Measurements from ENCODE around the gene CTSZ. TPM values are rescaled to one million over a fixed set of nuclear protein-coding genes. Genes with fewer than 3 reads are reported as not detected.

Gene CTSZ
- total RNA-seq, 1 experiment from 2014 or later, result 37.6 TPM

DNA sequence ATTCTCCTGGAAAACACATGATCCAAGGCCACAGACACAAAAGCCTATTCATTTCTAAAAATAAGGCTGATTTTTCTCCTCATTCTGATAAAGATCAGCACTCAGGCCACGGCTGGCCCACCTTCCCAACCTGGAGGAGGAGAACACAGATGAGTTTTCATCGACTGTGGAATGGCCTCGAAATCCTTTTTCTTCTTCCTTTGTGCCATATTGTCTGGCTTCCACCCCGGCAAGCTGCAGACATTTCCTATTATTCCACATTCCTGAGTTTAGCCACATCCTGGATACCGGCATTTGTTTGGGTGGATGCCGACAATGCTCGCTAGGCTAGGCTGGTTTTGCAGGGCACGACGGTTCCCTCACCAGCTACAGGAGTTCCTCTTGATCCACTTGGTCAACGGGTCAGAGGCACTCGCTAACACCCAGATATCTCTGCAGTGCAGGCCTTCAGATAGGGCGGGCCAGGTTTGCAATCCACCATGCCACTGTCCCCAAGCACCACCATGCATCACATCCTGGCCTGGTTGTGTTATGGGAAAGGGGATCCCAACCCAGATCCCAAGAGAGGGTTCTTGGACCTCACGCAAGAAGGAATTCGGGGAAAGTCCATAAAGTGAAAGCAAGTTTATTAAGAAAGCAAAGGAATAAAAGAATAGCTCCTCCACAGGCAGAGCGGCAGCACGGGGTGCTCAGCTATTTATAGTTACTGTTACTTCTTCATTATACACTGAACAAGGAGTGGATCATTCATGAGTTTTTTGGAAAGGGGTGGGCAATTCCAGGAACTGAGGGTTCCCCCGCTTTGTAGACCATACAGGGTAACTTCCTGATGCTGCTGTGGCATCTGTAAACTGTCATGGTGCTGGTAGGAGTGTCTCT lies 4.2 kb upstream of the CTSZ start:
- no peak for DNase-seq
- Histone ChIP-seq H3T11ph (ENCODE audit: low read length) (no peak overlapping the region), H3K23me2 (ENCODE audit: insufficient read length, low read depth, low read length, poor library complexity, severe bottlenecking) (peaks cover 3% of the 10 kb centered on the region), H4K8ac (replicated peaks; ENCODE audit: insufficient read length, low read depth, low read length) (no peak overlapping the region), H3K4me2 (ENCODE audit: insufficient read depth, insufficient read length, low read length) (no peak overlapping the region), H3K79me2 (ENCODE audit: insufficient read depth, low read length) (no peaks in the 10 kb centered on the region), H3K9ac (ENCODE audit: extremely low read depth, insufficient read length, low read length) (no peak overlapping the region), H3K27ac (ENCODE audit: insufficient read length, low read depth, low read length) (no peak overlapping the region), H2BK15ac (ENCODE audit: low read depth, low read length) (no peak overlapping the region), H3K56ac (ENCODE audit: insufficient read length, low read depth, low read length) (no peak overlapping the region), H3K79me1 (ENCODE audit: insufficient read depth, low read depth, low read length, poor library complexity, severe bottlenecking) (no peaks in the 10 kb centered on the region), H3K27me3 (ENCODE audit: insufficient read depth, low read length) (no peaks in the 10 kb centered on the region), H3K18ac (ENCODE audit: insufficient read length, low read depth, low read length) (no peak overlapping the region), H4K5ac (ENCODE audit: insufficient read length, low read depth, low read length) (no peak overlapping the region), H2AFZ (ENCODE audit: low read length) (no peak overlapping the region), H3K14ac (ENCODE audit: insufficient read depth, low read length) (no peak overlapping the region), H2AK5ac (ENCODE audit: insufficient read length, low read length) (no peak overlapping the region), H2BK12ac (ENCODE audit: insufficient read length, low read depth, low read length) (no peak overlapping the region), H2BK120ac (ENCODE audit: low read depth, low read length, poor library complexity, severe bottlenecking) (no peak overlapping the region), H3K4me1 (ENCODE audit: insufficient read depth, low read length) (peaks cover 7% of the 10 kb centered on the region; the same call in 1 of the 2 replicates), H2BK5ac (ENCODE audit: insufficient read length, low read length) (no peak overlapping the region), H4K91ac (ENCODE audit: insufficient read length, low read depth, low read length) (no peak overlapping the region), H3K4ac (ENCODE audit: low read depth, low read length) (no peak overlapping the region), H4K20me1 (ENCODE audit: control insufficient read depth, insufficient read depth, insufficient read length) (no peaks in the 10 kb centered on the region), H3K23ac (ENCODE audit: insufficient read length, low read depth, low read length) (no peak overlapping the region), H3K9me3 (ENCODE audit: control insufficient read depth, low read depth, low read length) (no peaks in the 10 kb centered on the region), H2BK20ac (ENCODE audit: low read depth, low read length, poor library complexity, severe bottlenecking) (no peak overlapping the region)
- peaks cover 50% of the 10 kb centered on the region for H3K27me3 Mint-ChIP-seq (ENCODE audit: low read depth)
- no CpG with 5 or more reads among the region's 17 CpGs for WGBS (ENCODE audit: extremely low coverage, insufficient read length, low lambda C conversion rate)
- H3K9me3 Mint-ChIP-seq, result no peaks in the 10 kb centered on the region
- H3K4me1 Mint-ChIP-seq, result peaks cover 14 to 17% of the 10 kb centered on the region in 2 experiments
- H3K4me3 Mint-ChIP-seq, result no peak overlapping the region
- H3K36me3 Mint-ChIP-seq (ENCODE audit: insufficient read depth in 1 of 3, low read depth in 3 of 3), result no peaks in the 10 kb centered on the region; a peak in 1 of 7 replicates
- no peak for TF ChIP-seq CTCF (conservative IDR thresholded peaks at IDR 0.05)
- H3K27ac Mint-ChIP-seq, result peak overlapping the region in 1 of 3 experiments; percentile 42; a peak in 1 of 7 replicates

Data from H9 (cell line).